ENCODE results near the gene CENPB. TPM values are rescaled to one million over a fixed set of nuclear protein-coding genes. Genes with fewer than 3 reads are reported as not detected.

CENPB gene
- total RNA-seq, 2 experiments from 2014 or later = 25.1 to 25.3 TPM

DNA sequence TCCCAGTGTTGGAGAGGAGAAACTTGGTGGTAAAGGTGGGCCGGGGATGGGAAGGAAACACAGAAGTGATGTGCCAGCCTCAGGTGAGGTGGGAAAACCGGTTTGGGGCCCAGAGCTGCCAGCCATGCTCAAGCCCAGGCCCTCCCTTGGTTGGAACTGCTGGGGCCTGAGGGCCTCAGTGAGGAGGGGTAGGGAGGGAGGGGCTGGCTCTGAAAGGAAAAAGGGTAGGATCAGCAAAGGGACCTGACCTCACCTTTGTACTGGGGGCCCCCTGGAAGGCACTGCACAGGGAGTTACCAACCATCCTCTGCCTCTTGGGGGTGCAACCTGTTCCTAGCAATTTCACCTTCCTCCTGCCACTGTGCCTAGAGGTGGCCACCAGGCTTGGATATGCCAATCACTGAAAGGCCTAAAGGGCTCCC is 3.5 kb downstream of the CENPB start:
- H3K4me3 ChIP-seq (ENCODE audit: low read length) = no peak overlapping the region
- CTCF ChIA-PET = interaction anchor here (1.6 kb wide), 1 partner anchor 13 kb away, joined by 3 read pairs; the partner anchor contains the start of gene CDC25B
- DNase-seq (peak in 1 of 14 experiments; percentile 42), ATAC-seq (ENCODE audit: poor library complexity) (no peak)
- Mint-ChIP-seq H3K4me3 (peak overlapping the region; percentile 27), H3K27ac (peak overlapping the region; percentile 43), H3K36me3 (ENCODE audit: low read depth) (no peaks in the 10 kb centered on the region), H3K27me3 (peaks cover 8% of the 10 kb centered on the region), H3K4me1 (ENCODE audit: low read depth) (peaks cover 49% of the 10 kb centered on the region), H3K9me3 (no peaks in the 10 kb centered on the region)
- TF ChIP-seq, protein P1, sequence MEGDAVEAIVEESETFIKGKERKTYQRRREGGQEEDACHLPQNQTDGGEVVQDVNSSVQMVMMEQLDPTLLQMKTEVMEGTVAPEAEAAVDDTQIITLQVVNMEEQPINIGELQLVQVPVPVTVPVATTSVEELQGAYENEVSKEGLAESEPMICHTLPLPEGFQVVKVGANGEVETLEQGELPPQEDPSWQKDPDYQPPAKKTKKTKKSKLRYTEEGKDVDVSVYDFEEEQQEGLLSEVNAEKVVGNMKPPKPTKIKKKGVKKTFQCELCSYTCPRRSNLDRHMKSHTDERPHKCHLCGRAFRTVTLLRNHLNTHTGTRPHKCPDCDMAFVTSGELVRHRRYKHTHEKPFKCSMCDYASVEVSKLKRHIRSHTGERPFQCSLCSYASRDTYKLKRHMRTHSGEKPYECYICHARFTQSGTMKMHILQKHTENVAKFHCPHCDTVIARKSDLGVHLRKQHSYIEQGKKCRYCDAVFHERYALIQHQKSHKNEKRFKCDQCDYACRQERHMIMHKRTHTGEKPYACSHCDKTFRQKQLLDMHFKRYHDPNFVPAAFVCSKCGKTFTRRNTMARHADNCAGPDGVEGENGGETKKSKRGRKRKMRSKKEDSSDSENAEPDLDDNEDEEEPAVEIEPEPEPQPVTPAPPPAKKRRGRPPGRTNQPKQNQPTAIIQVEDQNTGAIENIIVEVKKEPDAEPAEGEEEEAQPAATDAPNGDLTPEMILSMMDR (IDR thresholded peaks at IDR 0.05) = no peak
- peaks cover 0 to 3% of the 10 kb centered on the region in 2 experiments for H3K9me3 ChIP-seq (ENCODE audit: control insufficient read depth in 1 of 2, insufficient read depth in 1 of 2, low read length in 2 of 2)
- peaks cover 47% of the 10 kb centered on the region for H3K4me1 ChIP-seq (ENCODE audit: insufficient read depth, low read length)
- H3K27ac ChIP-seq (ENCODE audit: low read depth in 1 of 2, low read length in 2 of 2) = peak overlapping the region in 1 of 2 donors; percentile 9
- H3K27me3 ChIP-seq (ENCODE audit: control insufficient read depth in 1 of 2, insufficient read depth in 2 of 2, low read length in 2 of 2) = peaks cover 7 to 8% of the 10 kb centered on the region in 2 experiments
- no peaks in the 10 kb centered on the region for H3K36me3 ChIP-seq (ENCODE audit: insufficient read depth, low read length)
- POLR2A ChIA-PET = interaction anchor here (2.1 to 2.4 kb wide), 2 partner anchors 16 to 37 kb away, joined by 8 to 16 read pairs; partner anchors contain the start of gene AP5S1
- intact Hi-C loops (cut with DNase I, micrococcal nuclease) = loop anchor here in 1 of 2 experiments (2.0 kb wide), 1 partner anchor 14 kb away; no protein-coding TSS in a partner anchor

DNA sequence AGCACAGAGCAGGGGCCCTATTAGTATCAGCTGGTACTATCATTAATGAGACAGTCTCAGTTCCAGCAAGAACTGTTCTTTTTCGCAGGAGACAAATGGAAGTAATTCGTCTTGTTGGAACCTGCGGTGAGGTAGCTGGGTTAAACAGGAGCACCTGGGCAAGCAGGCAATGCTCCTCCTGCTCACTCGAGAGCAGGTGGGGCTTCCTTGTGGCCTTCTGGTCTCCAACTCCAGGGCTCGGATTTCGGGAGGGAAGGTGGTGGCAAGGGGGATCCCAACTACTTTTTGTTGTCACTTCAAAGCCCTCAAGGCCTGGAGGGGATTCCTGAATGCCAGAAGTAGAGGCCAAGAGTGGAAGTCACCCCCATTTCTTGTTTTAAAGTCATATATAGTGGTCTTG is 3.9 kb downstream of the CENPB start:
- H3K27ac ChIP-seq (ENCODE audit: low read depth in 1 of 2, low read length in 2 of 2) = peak overlapping the region in 1 of 2 donors; percentile 9
- TF ChIP-seq, protein P1 (IDR thresholded peaks at IDR 0.05) = no peak
- Mint-ChIP-seq H3K36me3 (ENCODE audit: low read depth) (no peaks in the 10 kb centered on the region), H3K4me3 (peak overlapping the region; percentile 9), H3K9me3 (no peaks in the 10 kb centered on the region), H3K27me3 (peaks cover 8% of the 10 kb centered on the region), H3K4me1 (ENCODE audit: low read depth) (peaks cover 46% of the 10 kb centered on the region), H3K27ac (peak overlapping the region; percentile 43)
- H3K27me3 ChIP-seq (ENCODE audit: control insufficient read depth in 1 of 2, insufficient read depth in 2 of 2, low read length in 2 of 2) = peaks cover 9 to 12% of the 10 kb centered on the region in 2 experiments
- H3K9me3 ChIP-seq (ENCODE audit: control insufficient read depth in 1 of 2, insufficient read depth in 1 of 2, low read length in 2 of 2) = peaks cover 0 to 3% of the 10 kb centered on the region in 2 experiments
- intact Hi-C loops (cut with DNase I, micrococcal nuclease) = loop anchor here in 1 of 2 experiments (2.0 kb wide), 1 partner anchor 14 kb away; no protein-coding TSS in a partner anchor
- DNase-seq (no peak), ATAC-seq (ENCODE audit: poor library complexity) (no peak)
- H3K36me3 ChIP-seq (ENCODE audit: insufficient read depth, low read length) = no peaks in the 10 kb centered on the region
- ChIA-PET POLR2A (interaction anchor here (2.1 to 2.4 kb wide), 2 partner anchors 16 to 38 kb away, joined by 8 to 16 read pairs; partner anchors contain the start of gene AP5S1), CTCF (interaction anchor here (1.6 kb wide), 1 partner anchor 13 kb away, joined by 3 read pairs; the partner anchor contains the start of gene CDC25B)
- peaks cover 47% of the 10 kb centered on the region for H3K4me1 ChIP-seq (ENCODE audit: insufficient read depth, low read length)
- no peak overlapping the region for H3K4me3 ChIP-seq (ENCODE audit: low read length)

DNA sequence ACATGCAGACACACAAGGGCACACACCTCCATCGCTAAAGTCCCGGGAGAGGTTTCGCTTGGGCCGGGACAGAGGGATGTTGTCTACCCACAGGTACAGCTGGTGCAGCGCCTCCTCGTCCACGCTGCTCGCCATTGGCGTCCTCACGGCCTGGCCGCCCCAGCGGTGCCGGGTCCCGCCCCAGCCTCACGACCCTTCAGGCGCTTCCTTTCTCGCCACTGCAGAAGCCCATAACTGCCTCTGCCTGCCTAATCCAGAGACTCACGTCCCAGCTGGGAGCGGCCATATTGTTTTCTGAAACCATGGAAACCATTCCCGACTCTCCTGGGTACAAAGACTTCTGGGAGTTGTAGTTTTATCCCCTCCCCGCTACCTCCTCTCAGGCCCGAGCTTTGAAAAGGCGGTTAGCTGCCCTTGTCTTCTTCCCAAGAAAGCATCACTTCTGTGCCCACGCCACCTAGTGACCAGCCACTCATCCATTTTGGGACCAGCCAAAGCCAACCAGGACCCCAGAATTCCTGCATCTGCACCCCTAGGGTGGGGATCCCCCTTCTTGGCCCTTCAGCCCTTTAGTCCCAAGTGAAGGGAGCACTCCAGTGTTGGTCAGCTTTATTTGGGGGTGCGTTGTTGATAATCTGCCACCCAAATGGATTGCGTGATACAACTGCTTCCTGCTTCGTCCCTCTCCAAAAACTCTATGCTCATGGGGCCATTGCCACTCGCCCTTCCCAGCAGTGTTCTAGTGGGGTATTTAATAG is 5.2 kb downstream of the CENPB start, which contains the start of gene SPEF1:
TSS of gene SPEF1 (minus strand) at position 296 of the 758 bp plus-strand sequence. CDS start at position 135, 161 bp downstream.
- TF ChIP-seq, protein P1 (IDR thresholded peaks at IDR 0.05) = no peak
- Histone ChIP-seq H3K9me3 (ENCODE audit: control insufficient read depth in 1 of 2, insufficient read depth in 1 of 2, low read length in 2 of 2) (peaks cover 0 to 3% of the 10 kb centered on the region in 2 experiments), H3K4me3 (ENCODE audit: low read length) (peak within 1 kb of the TSS; percentile 47), H3K27me3 (ENCODE audit: control insufficient read depth in 1 of 2, insufficient read depth in 2 of 2, low read length in 2 of 2) (peaks cover 9 to 12% of the 10 kb centered on the region in 2 experiments), H3K36me3 (ENCODE audit: insufficient read depth, low read length) (no peaks in the 10 kb centered on the region), H3K4me1 (ENCODE audit: insufficient read depth, low read length) (peaks cover 53% of the 10 kb centered on the region), H3K27ac (ENCODE audit: low read depth in 1 of 2, low read length in 2 of 2) (no peak within 1 kb of the TSS)
- intact Hi-C loops (cut with DNase I, micrococcal nuclease) = no loop called here
- ATAC-seq (ENCODE audit: poor library complexity) (peak; percentile 40), DNase-seq (peak in 5 of 14 experiments; percentile 29 to 84 (median 80))
- Mint-ChIP-seq H3K27ac (peak within 1 kb of the TSS; percentile 43), H3K27me3 (peaks cover 14% of the 10 kb centered on the region), H3K4me3 (peak within 1 kb of the TSS; percentile 40), H3K9me3 (no peaks in the 10 kb centered on the region), H3K36me3 (ENCODE audit: low read depth) (no peaks in the 10 kb centered on the region), H3K4me1 (ENCODE audit: low read depth) (peaks cover 48% of the 10 kb centered on the region)
- ChIA-PET POLR2A (interaction anchor here (0.8 to 2.4 kb wide), 6 partner anchors 13 to 39 kb away, joined by 3 to 18 read pairs (median 6); partner anchors contain the start of genes ADISSP and AP5S1), CTCF (interaction anchor here (1.0 to 1.8 kb wide), 4 partner anchors 13 to 38 kb away, joined by 3 to 15 read pairs (median 4); partner anchors contain the start of genes ADISSP and AP5S1)
